Activated T-helper 9 cell treated with anti-CD3 and anti-CD28 coated beads, Interleukin-2, amount 50 U/mL, for 16 hours (primary cell): ENCODE results near the gene DDOST.

Experiments
- DNase-seq: peaks from one replicate; pipeline ENCODE4 v3.0.0-alpha.2; 2020; ENCODE audit warnings: low read depth

Gene DDOST

GRCh38 chr1:20661207-20662109 is at the start of gene DDOST:
Gene DDOST, minus strand, starts transcription at chr1:20661369. Its CDS starts 19 bp downstream, at chr1:20661350.
- DNase-seq = peak; percentile 92

GRCh38 chr1:20710469-20711284 is 49.5 kb upstream of the DDOST start:
- no peak for DNase-seq

- DNase-seq = no peak
Measured at GRCh38 chr1:20709868-20710267, 48.7 kb upstream of the DDOST start.

GRCh38 chr1:20708891-20709290 is 47.7 kb upstream of the DDOST start:
- DNase-seq = no peak

GRCh38 chr1:20708057-20708456 is 46.9 kb upstream of the DDOST start:
- DNase-seq = no peak

GRCh38 chr1:20706841-20707240 is 45.7 kb upstream of the DDOST start:
- DNase-seq = no peak

- DNase-seq = no peak
Measured at GRCh38 chr1:20705203-20705755, 44.1 kb upstream of the DDOST start.

DNA sequence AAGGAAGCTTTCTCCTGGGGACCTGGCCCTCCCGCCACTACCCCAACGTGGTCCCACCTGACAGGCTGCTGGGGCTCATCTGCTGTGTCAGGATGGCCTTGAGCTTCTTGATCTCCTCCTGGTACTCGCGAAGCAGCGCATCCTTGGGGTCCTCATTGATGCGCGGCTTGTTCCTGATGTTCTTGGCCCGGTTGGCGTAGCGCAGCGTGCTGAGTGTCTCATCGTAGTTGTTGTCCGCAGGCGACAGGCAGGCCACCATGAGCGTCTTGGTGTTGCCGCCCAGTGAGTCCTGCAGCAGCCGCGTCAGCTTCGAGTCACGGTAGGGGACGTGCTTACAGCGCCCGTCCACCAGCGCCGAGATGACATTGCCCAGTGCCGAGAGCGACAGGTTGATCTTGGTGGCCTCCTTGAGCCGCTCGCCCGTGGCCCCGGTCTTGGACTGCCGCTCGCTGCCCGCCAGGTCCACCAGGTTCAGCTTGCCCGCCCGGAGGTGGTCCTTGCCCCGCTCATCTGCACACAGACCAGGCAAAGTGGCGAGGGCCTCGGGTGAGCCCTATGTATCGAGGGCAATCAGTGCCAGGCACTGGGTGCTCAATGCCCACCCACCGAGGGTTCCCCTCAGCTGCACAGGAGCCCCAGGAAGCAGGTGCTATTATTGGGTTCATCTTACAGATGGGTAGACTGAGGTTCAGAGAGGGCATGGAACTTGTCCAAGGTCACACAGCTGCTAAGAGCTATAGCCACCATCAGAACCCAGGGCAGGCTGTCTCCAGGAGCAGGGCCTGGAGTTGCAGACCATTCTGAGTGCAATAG is 43.4 kb upstream of the DDOST start:
- no peak for DNase-seq

DNA sequence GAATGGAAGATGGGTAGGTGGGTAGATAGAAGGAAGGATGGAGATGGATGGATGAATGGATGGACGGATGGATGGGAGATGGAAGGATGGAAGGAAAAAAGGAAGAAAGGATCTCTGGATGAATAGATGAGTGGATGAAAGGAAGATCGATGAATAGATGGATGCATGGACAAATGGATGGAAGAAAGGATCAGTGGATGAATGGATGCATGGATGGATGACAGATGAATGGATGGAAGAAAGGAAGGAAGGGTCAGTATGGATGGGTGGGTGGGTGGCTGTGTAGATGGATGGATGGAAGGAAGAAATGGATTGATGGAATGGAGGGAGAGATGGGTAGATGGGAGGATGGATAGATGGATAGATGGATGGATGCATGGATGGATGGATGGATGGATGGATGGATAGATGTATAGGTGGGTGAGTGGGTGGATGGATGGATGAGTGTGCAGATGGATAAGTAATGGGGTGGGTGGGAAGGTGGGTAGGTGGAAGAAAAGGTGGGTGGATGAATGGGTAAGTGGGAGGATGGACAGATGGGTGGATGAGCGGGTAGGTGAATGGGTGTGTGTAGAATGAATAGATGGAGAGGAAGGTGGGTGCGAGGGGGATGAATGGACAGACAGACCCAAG is 42.1 kb upstream of the DDOST start:
- DNase-seq = no peak

GRCh38 chr1:20702416-20702815 is 41.2 kb upstream of the DDOST start:
- no peak for DNase-seq

- DNase-seq = no peak
Measured at GRCh38 chr1:20701847-20702246, 40.7 kb upstream of the DDOST start.

DNA sequence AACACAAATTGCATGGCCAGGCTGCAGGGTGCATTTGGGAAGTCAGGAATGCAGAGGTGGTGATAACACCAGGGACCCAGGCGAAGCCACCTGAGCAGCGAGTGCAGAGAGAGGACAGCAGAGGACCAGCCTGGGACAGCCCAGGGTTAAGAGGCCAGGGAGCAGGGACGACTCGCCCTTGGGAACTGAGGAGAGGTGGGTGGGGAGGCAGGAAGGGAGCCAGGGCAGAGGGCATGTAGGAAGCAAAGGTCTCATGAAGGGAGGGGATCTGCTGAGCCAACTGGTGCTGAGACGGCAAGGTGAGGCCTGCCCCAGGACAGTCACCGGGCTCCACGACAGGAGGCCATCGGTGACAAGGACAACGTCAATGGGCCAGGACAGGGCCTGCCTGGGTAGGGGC is 40.3 kb upstream of the DDOST start:
- DNase-seq = no peak

GRCh38 chr1:20700636-20701215 is 39.6 kb upstream of the DDOST start:
- DNase-seq = no peak

DNA sequence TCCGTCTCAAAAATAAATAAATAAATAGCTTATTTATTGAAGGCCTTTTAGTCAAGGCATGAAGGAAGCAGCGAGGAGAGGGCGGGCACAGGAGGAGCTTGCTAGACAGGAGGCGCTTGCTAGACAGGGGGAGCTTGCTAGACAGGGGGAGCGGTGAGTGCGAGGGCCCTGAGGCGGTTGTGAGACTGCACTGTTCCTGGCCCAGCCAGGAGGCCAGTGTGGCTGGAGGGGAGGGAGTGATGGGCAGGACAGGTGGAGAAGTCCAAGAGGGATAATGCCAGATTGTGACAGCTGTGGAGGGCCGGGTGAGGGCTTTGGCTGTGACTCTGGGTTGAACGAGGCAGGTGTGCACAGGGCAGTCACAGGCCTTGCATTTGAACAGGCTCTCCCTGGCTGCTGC is 38.4 kb upstream of the DDOST start:
- no peak for DNase-seq

DNA sequence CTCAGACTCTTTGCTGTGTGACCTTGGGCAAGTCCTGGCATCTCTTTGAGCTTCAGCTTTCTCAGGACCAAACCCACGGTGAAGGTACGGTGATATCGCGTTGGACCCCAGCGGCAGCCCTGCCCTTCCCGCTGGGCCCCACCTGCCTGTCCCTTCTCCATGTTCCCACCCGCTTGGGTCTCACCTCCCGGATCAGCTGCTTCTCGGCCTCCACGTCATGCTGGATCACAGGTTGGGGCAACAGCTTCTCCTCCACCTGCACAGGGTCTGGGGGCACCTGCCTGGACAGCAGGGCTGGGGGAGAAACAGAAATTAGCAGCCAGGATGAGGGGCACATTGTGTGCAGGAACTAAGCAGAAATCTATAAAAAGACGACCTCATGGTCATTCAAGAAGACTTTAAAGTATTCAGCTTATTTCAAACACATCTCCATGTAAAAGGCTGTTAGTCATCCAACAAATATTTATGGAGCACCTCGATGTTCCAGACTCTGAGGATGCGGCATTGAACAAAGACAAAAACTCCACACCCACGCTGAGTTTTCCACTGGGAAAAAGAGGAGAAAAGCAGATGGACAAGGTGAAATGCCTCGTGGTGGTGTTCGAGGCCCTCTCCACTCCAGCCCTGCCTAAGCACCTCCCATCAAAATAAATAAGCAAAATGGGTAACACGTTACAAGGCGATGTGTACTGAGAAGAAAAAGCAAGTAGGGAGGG is 37.2 kb upstream of the DDOST start:
- no peak for DNase-seq

DNA sequence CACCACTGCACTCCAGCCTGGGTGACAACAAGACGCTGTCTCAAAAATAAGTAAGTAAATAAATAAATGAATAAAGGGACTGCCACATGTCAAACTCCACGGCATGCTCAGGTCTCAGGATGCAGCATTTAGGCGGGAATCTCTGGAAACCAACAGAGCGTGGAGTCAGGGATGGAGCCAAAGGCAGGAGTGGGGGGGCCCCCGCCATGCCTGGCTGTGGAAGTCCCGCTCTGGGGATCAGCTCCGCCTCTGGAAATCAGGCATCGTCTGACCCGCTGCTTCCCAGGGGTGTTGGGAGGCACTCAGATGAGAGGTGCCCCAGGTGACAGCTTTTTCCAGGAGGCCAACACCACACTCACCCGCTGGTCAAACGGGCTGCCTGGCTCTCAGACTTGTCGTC is 36.4 kb upstream of the DDOST start:
- no peak for DNase-seq

DNA sequence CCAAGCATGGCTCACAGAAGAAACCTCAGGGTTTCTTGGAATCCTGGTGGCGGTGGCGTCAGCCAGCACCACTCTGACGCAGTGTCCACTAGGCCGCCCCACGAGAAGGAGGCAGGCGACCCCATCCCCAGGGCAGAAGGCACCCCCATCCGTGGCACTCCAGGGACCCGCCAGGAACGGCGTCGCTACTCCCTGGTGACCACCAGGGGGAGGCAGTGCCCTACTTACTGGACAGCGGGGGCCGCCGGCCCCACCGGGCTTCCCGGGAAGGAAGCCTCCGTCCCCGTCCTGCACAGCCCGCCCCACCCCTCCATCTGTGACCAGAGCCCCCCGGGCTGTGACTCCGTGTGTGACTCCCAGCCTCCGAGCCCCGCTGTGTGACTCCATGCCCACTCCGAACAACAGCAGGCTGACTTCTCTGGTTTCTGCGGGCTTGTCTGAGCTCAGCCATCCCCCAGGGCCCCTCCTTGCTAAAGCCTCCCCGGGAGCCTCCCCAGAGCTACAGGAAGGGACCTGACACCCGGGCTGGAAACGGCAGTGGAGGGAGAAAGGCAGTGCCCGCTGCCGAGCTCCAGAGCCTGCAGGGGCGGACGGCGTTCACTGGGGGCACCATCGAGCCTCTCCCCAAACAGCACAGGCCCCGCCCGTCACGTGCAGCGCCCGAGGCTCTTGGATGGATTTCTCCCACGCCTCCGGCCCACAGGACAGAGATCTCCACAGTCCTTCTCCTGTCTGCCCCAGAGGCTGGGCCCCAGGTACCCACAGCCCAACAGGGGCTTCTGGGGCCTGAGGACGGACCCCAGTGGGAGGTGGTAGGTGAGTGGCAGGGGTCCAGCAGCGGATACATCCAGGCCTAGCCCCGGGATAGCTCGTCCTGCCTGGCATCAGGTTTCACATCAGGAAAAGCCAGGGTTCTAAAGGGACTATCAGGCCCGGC is 35.5 kb upstream of the DDOST start:
- peak; percentile 57 for DNase-seq

DNA sequence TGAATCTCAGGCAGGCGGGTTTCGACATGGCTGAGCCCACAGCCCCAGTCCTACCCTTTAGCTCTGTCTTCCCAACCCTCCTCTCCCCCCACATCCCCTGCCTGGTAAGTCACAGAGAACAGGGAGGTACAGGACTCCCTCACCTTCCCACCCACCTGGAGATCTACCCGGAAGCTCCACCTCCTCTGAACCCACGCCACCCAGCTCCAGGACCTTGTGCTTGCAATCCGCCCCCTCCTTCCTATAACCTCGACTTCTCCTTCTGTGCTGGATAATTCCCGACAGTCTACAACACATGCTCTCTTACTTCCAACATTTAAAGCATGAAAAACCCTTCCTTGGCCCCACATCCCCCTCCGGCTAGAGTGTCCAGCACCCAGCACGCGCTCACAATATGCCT is 34.3 kb upstream of the DDOST start:
- DNase-seq = no peak

DNA sequence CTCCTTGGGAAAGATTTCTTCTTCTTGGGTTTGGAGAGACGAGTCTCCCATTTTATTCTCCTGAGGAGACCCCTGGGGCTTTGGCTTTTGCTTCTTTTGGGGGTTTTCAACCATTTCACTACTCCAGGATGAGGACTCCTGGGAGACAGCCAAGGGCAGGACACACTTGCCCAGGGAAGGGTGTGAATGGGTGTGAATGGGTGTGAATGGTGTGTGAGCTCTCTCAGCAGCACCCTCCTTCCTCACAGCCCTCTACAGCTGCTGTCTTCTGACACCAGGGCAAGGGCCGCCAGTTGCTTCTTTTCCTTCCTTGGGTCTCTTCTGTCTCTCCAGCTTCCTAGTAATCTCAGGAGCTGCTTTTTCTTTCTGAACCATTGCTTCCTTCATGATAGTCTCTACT is 32.5 kb upstream of the DDOST start:
- DNase-seq = no peak
